ENCODE measurements around the gene GDAP1L1. TPM values are rescaled to one million over a fixed set of nuclear protein-coding genes. Genes with fewer than 3 reads are reported as not detected.

Gene GDAP1L1
- total and polyA plus RNA-seq, 5 donors from 2014 or later: 0.07 TPM; not detected in 4

Other genes starting within 250 kb of the GDAP1L1 start
- gene JPH2, start 60.1 kb upstream of the GDAP1L1 start, total RNA-seq: not detected
- gene JPH2, start 60.1 kb upstream of the GDAP1L1 start, polyA plus RNA-seq: not detected
- gene OSER1, start 36.5 kb upstream of the GDAP1L1 start, total RNA-seq: 137 TPM
- 10 to 100 TPM; 48.4 to 75.5 (median 67.5) TPM for gene OSER1, start 36.5 kb upstream of the GDAP1L1 start, polyA plus RNA-seq
- gene FITM2, start 63.9 kb downstream of the GDAP1L1 start, total RNA-seq: 4.4 TPM
- gene FITM2, start 63.9 kb downstream of the GDAP1L1 start, polyA plus RNA-seq: 1 to 10 TPM in 2 of 4 donors, under 1 TPM in 2; 0.73 to 2.4 (median 1.0) TPM
- not detected for gene R3HDML, start 89.7 kb downstream of the GDAP1L1 start, total RNA-seq
- gene R3HDML, start 89.7 kb downstream of the GDAP1L1 start, polyA plus RNA-seq: not detected
- gene HNF4A, start 108.4 kb downstream of the GDAP1L1 start, total RNA-seq: not detected
- not detected for gene HNF4A, start 108.4 kb downstream of the GDAP1L1 start, polyA plus RNA-seq
- gene TTPAL, start 228.6 kb downstream of the GDAP1L1 start, total RNA-seq: 13.2 TPM
- 10 to 100 TPM; 11.5 to 14.4 (median 13.7) TPM for gene TTPAL, start 228.6 kb downstream of the GDAP1L1 start, polyA plus RNA-seq